K562 (cell line): ENCODE results near the gene MKS1. TPM values are rescaled to one million over a fixed set of nuclear protein-coding genes. Genes with fewer than 3 reads are reported as not detected.

Source experiments
- ADNP ChIP-seq: fragments of 200-800 bp; sonication (Bioruptor generic); IDR thresholded peaks from 2 replicates; pipeline ENCODE4 v1.6.1; 2016; ENCODE audit warnings: missing genetic modification characterization, missing compliant biosample characterization
- CBFB ChIP-seq: sonication (generic); formaldehyde crosslinking; IDR thresholded peaks from 2 replicates; pipeline ENCODE4 v1.4.0; 2020; ENCODE audit warnings: mild to moderate bottlenecking, missing genetic modification reagents
- CREM ChIP-seq: IDR thresholded peaks from 2 replicates; pipeline ENCODE4 v1.6.1; 2014; ENCODE audit warnings: antibody characterized with exemption, low read depth
- DPF2 ChIP-seq: fragments of 450-650 bp; IDR thresholded peaks from 2 replicates; pipeline ENCODE4 v1.6.1; 2016
- EHMT2 ChIP-seq: fragments of 450-650 bp; IDR thresholded peaks from 2 replicates; pipeline ENCODE4 v1.6.1; 2018; ENCODE audit warnings: antibody characterized with exemption
- FOS ChIP-seq: IDR thresholded peaks from 3 replicates; pipeline ENCODE4 v1.6.1; 2011; ENCODE audit not compliant: insufficient read length; ENCODE audit errors: extremely low read depth
- GABPB1 ChIP-seq: sonication (generic); formaldehyde crosslinking; IDR thresholded peaks from 2 replicates; pipeline ENCODE4 v1.8.0; 2022; ENCODE audit warnings: mild to moderate bottlenecking, missing genetic modification reagents
- HNRNPK ChIP-seq: fragments of 200-400 bp; formaldehyde crosslinking; IDR thresholded peaks from one replicate; pipeline ENCODE4 v1.6.1; 2018; ENCODE audit warnings: mild to moderate bottlenecking, low read depth, low read length; ENCODE audit not compliant: poor library complexity, severe bottlenecking
- IFI16 ChIP-seq: fragments of 250-450 bp; sonication (Bioruptor Pico); IDR thresholded peaks from 2 replicates; pipeline ENCODE4 v2.1.2; 2022; ENCODE audit warnings: mild to moderate bottlenecking, inconsistent platforms
- KAT2B ChIP-seq: IDR thresholded peaks from one replicate; pipeline ENCODE4 v1.6.1; 2012; ENCODE audit warnings: low read depth, mild to moderate bottlenecking, control low read depth, inconsistent platforms, low read length, moderate library complexity
- KHSRP ChIP-seq: fragments of 450-650 bp; IDR thresholded peaks from 2 replicates; pipeline ENCODE4 v1.6.1; 2017
- LARP7 ChIP-seq: fragments of 450-650 bp; IDR thresholded peaks from 2 replicates; pipeline ENCODE4 v1.6.1; 2016
- NFYB ChIP-seq: IDR thresholded peaks from 2 replicates; pipeline ENCODE4 v1.6.1; 2011; ENCODE audit warnings: mild to moderate bottlenecking, moderate library complexity; ENCODE audit not compliant: insufficient read length; ENCODE audit errors: extremely low read depth
- PCBP1 ChIP-seq: fragments of 200-400 bp; formaldehyde crosslinking; IDR thresholded peaks from 2 replicates; pipeline ENCODE4 v1.6.1; 2018; ENCODE audit warnings: mild to moderate bottlenecking, low read depth, low read length; ENCODE audit not compliant: poor library complexity, severe bottlenecking
- POLR3G ChIP-seq: IDR thresholded peaks from 2 replicates; pipeline ENCODE4 v1.6.1; 2011; ENCODE audit not compliant: insufficient read length, insufficient replicate concordance; ENCODE audit errors: extremely low read depth
- RNF2 ChIP-seq: sonication (generic); IDR thresholded peaks from 2 replicates; pipeline ENCODE4 v1.6.1; 2016
- SIN3B ChIP-seq: fragments of 450-650 bp; IDR thresholded peaks from 2 replicates; pipeline ENCODE4 v1.6.1; 2017; ENCODE audit warnings: low read depth, mild to moderate bottlenecking, moderate library complexity
- TGIF2 ChIP-seq: sonication (generic); formaldehyde crosslinking; IDR thresholded peaks from 2 replicates; pipeline ENCODE4 v1.8.1; 2022; ENCODE audit warnings: mild to moderate bottlenecking, missing genetic modification reagents, moderate library complexity
- ZNF124 ChIP-seq: sonication (generic); formaldehyde crosslinking; IDR thresholded peaks from 2 replicates; pipeline ENCODE4 v1.8.1; 2022; ENCODE audit warnings: missing genetic modification reagents
- ZNF165 ChIP-seq: fragments of 250-450 bp; sonication (Bioruptor Pico); IDR thresholded peaks from 2 replicates; pipeline ENCODE4 v1.4.0; 2020; ENCODE audit warnings: borderline replicate concordance
- ZNF253 ChIP-seq: fragments of 250-450 bp; sonication (Bioruptor Pico); conservative IDR thresholded peaks from 2 replicates; pipeline ENCODE4 v1.6.1; 2021; ENCODE audit warnings: mild to moderate bottlenecking
- polyA plus RNA-seq, 8 experiments: library from polyadenylated mRNA; depleted of rRNA in 4 of 8; stranded (reverse) in 5 of 8; unstranded in 3 of 8; fragments of >200 nt; fragmentation: Nextera tagmentation in 2 of 8; fragmentation: Illumina TruSeq in 1 of 8; extraction: Ambion mirVana in 2 of 8; extraction: Trizol in 1 of 8; gene quantifications; 2 replicates each; pipeline versions ENCODE4 v1.2.1 to v1.2.3, GENCODE V29; 2011 to 2014; ENCODE audit warnings: inconsistent platforms in 1 of 8, missing spikeins in 1 of 8
- total RNA-seq, 7 experiments: library from RNA; depleted of rRNA in 6 of 7; stranded (reverse); fragments of >200 nt in 6 of 7; fragmentation: Illumina TruSeq in 2 of 7; extraction: Trizol in 2 of 7; gene quantifications; 2 replicates each; pipeline versions ENCODE4 v1.2.1 to v1.2.3, GENCODE V29; 2011 to 2021; ENCODE audit warnings: low replicate concordance in 1 of 7
- TF ChIP-seq, protein P1 (sequence below): fragments of 450-650 bp; IDR thresholded peaks from 2 replicates; pipeline ENCODE4 v1.6.1; 2016; ENCODE audit warnings: low read depth
- TF ChIP-seq, protein P2 (sequence below): sonication (generic); formaldehyde crosslinking; IDR thresholded peaks from 2 replicates; pipeline ENCODE4 v1.9.0; 2022; ENCODE audit warnings: mild to moderate bottlenecking, missing genetic modification reagents

The MKS1 gene
- total and polyA plus RNA-seq, 9 of the 15 experiments (the other 6 are each of a cell fraction or from before 2014, with no cell fraction given) = 16.3 to 31.0 (median 25.9) TPM

DNA sequence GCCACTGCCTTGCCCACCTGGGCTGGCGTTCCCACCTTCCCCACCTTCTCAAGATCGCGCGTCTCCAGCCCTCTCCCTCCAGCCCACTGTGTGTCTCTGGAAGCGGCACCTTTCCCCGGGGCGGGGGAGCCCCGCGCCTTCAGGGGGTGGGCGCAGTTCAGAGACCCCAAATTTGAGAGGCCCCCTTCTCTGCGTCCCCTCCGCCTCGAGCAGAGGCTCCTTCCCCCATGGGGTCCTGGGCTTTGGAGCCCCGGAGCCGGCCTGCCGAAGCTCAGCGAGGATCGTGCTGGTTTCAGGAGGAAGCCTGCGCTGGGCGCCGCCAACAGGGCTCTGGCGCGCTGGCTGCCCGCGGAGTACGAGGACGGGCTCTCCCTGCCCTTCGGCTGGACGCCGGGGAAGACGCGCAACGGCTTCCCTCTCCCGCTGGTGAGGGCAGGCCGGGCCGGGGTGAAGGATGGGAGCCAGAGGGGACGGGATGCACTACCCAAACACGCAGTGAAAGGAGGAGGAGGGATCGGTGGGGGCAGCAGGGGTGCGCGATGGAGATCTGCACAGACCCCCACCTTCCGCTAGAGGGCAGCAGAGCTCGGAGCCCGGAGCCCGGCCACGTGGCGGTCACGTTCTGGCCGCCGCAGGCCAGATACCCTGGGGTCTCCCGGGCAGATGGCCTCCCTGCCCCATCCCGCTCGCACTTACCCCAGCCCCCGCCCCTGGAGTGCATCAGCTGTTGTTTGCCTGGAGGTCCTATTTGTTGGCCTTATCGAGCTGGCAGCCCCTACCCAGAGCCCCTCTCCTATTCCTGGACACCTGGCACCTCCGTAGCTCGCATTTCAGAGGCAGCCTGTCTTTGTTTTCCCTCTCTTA, 30.4 kb upstream of the MKS1 start (continued):
- TF ChIP-seq, protein P1, sequence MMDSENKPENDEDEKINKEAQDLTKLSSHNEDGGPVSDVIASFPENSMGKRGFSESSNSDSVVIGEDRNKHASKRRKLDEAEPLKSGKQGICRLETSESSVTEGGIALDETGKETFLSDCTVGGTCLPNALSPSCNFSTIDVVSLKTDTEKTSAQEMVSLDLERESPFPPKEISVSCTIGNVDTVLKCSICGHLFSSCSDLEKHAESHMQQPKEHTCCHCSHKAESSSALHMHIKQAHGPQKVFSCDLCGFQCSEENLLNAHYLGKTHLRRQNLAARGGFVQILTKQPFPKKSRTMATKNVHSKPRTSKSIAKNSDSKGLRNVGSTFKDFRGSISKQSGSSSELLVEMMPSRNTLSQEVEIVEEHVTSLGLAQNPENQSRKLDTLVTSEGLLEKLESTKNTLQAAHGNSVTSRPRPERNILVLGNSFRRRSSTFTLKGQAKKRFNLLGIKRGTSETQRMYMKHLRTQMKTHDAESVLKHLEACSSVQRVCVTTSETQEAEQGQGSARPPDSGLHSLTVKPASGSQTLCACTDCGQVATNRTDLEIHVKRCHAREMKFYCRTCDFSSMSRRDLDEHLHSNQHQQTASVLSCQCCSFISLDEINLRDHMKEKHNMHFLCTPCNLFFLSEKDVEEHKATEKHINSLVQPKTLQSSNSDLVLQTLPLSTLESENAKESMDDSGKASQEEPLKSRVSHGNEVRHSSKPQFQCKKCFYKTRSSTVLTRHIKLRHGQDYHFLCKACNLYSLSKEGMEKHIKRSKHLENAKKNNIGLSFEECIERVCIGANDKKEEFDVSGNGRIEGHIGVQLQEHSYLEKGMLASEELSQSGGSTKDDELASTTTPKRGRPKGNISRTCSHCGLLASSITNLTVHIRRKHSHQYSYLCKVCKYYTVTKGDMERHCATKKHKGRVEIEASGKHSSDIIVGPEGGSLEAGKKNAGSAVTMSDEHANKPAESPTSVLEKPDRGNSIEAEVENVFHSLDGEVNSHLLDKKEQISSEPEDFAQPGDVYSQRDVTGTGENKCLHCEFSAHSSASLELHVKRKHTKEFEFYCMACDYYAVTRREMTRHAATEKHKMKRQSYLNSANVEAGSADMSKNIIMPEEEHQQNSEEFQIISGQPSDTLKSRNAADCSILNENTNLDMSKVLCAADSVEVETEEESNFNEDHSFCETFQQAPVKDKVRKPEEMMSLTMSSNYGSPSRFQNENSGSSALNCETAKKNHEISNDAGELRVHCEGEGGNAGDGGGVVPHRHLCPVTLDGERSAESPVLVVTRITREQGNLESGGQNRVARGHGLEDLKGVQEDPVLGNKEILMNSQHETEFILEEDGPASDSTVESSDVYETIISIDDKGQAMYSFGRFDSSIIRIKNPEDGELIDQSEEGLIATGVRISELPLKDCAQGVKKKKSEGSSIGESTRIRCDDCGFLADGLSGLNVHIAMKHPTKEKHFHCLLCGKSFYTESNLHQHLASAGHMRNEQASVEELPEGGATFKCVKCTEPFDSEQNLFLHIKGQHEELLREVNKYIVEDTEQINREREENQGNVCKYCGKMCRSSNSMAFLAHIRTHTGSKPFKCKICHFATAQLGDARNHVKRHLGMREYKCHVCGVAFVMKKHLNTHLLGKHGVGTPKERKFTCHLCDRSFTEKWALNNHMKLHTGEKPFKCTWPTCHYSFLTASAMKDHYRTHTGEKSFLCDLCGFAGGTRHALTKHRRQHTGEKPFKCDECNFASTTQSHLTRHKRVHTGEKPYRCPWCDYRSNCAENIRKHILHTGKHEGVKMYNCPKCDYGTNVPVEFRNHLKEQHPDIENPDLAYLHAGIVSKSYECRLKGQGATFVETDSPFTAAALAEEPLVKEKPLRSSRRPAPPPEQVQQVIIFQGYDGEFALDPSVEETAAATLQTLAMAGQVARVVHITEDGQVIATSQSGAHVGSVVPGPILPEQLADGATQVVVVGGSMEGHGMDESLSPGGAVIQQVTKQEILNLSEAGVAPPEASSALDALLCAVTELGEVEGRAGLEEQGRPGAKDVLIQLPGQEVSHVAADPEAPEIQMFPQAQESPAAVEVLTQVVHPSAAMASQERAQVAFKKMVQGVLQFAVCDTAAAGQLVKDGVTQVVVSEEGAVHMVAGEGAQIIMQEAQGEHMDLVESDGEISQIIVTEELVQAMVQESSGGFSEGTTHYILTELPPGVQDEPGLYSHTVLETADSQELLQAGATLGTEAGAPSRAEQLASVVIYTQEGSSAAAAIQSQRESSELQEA = no peak
- TF ChIP-seq ZNF124 (CRISPR knock-in tag) = 0 out of 2 replicates have a peak, but pooled peaks have one; percentile 74
- TF ChIP-seq FOS = no peak
- no peak for TF ChIP-seq HNRNPK
- peak; percentile 84; the same call in 1 of the 2 replicates for TF ChIP-seq RNF2
- no peak for TF ChIP-seq NFYB
- peak; percentile 79 for TF ChIP-seq GABPB1 (CRISPR knock-in tag)
- TF ChIP-seq ZNF165 = no peak
- TF ChIP-seq TGIF2 (CRISPR knock-in tag) = peak; percentile 93
- no peak for TF ChIP-seq ADNP
- TF ChIP-seq KAT2B = no peak
- peak; percentile 55 for TF ChIP-seq PCBP1
- peak; percentile 72; the same call in 1 of the 2 replicates for TF ChIP-seq CBFB (CRISPR knock-in tag)
- TF ChIP-seq DPF2 = no peak
- no peak for TF ChIP-seq KHSRP
- no peak for TF ChIP-seq IFI16 (CRISPR knock-in tag)
- no peak for TF ChIP-seq EHMT2
- 0 out of 2 replicates have a peak, but pooled peaks have one; percentile 39 for TF ChIP-seq CREM
- TF ChIP-seq POLR3G = no peak
- TF ChIP-seq, protein P2, sequence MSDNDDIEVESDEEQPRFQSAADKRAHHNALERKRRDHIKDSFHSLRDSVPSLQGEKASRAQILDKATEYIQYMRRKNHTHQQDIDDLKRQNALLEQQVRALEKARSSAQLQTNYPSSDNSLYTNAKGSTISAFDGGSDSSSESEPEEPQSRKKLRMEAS = peak; percentile 99
- no peak for TF ChIP-seq LARP7
- no peak for TF ChIP-seq SIN3B
- no peak for TF ChIP-seq ZNF253
